ENCODE results near the gene DAW1. TPM values are rescaled to one million over a fixed set of nuclear protein-coding genes. Genes with fewer than 3 reads are reported as not detected.

Gene DAW1
- polyA plus RNA-seq, 1 donor (not counting 4 experiments of a cell fraction or from before 2014, with no cell fraction given) = 0.24 TPM

DNA sequence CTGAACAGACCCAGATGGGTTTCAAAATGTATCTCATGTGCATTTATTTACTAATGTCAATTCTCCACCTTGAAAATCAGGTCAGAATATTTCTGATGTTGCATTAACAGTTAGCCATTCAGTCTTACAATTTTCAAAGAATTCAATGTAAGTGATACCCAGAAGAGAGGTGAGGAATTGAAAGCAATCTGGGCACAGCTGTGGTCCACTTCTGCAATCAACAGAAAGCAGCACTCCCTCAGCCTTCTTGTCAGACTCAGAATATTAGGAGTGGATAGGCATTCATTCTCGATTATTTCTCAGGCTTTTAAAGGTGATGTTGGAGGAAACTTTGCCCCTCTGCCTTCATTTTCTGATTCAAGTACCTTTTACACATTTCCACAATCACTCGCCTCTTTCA lies 42.1 kb upstream of the DAW1 start:
- Histone ChIP-seq H3K27ac (ENCODE audit: control insufficient read depth, insufficient read depth, low read length) (no peak overlapping the region), H3K79me2 (ENCODE audit: control insufficient read depth, insufficient read depth, low read length) (no peaks in the 10 kb centered on the region), H2AFZ (ENCODE audit: control insufficient read depth, low read length) (no peak overlapping the region), H3K27me3 (ENCODE audit: control insufficient read depth, extremely low read depth, insufficient read depth, low read length) (no peaks in the 10 kb centered on the region), H3K36me3 (ENCODE audit: control insufficient read depth in 2 of 2, extremely low read depth in 1 of 2, insufficient read depth in 2 of 2, low read length in 2 of 2) (no peaks in the 10 kb centered on the region), H3K9me1 (ENCODE audit: control insufficient read depth, extremely low read depth, insufficient read depth, low read length) (no peaks in the 10 kb centered on the region), H3K4me1 (ENCODE audit: control insufficient read depth, extremely low read depth, insufficient read depth, low read length) (peaks cover 12% of the 10 kb centered on the region), H3K4me3 (ENCODE audit: control insufficient read depth in 2 of 3, extremely low read depth in 1 of 3, insufficient read depth in 2 of 3, low read depth in 1 of 3, low read length in 3 of 3) (no peak overlapping the region), H3K4me2 (ENCODE audit: control insufficient read depth, extremely low read depth, insufficient read depth, low read depth, low read length) (no peak overlapping the region), H3K9me3 (ENCODE audit: control insufficient read depth, low read depth, low read length) (no peaks in the 10 kb centered on the region), H4K20me1 (ENCODE audit: control insufficient read depth, extremely low read depth, insufficient read depth, low read length) (no peaks in the 10 kb centered on the region), H3K9ac (ENCODE audit: control insufficient read depth, extremely low read depth, insufficient read depth, low read length) (no peak overlapping the region)
- DNase-seq (ENCODE audit: low read depth, low spot score) (no peak), FAIRE-seq (no peak)
- TF ChIP-seq EZH2 (IDR thresholded peaks at IDR 0.05; ENCODE audit: low read length) = no peak
- TF ChIP-seq, protein P1, sequence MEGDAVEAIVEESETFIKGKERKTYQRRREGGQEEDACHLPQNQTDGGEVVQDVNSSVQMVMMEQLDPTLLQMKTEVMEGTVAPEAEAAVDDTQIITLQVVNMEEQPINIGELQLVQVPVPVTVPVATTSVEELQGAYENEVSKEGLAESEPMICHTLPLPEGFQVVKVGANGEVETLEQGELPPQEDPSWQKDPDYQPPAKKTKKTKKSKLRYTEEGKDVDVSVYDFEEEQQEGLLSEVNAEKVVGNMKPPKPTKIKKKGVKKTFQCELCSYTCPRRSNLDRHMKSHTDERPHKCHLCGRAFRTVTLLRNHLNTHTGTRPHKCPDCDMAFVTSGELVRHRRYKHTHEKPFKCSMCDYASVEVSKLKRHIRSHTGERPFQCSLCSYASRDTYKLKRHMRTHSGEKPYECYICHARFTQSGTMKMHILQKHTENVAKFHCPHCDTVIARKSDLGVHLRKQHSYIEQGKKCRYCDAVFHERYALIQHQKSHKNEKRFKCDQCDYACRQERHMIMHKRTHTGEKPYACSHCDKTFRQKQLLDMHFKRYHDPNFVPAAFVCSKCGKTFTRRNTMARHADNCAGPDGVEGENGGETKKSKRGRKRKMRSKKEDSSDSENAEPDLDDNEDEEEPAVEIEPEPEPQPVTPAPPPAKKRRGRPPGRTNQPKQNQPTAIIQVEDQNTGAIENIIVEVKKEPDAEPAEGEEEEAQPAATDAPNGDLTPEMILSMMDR (optimal IDR thresholded peaks at IDR 0.05 in 1 of 3, IDR thresholded peaks at IDR 0.05 in 1 of 3, conservative IDR thresholded peaks at IDR 0.05 in 1 of 3; ENCODE audit: extremely low read depth in 1 of 3, insufficient read depth in 2 of 3, low read length in 3 of 3) = no peak
- dilution Hi-C loops (cut with MboI; ENCODE audit: extremely low pct_ligation_motif_present, low sequenced_read_pairs) = no loop called here

- Histone ChIP-seq H3K9ac (ENCODE audit: control insufficient read depth, extremely low read depth, insufficient read depth, low read length) (no peak overlapping the region), H3K27me3 (ENCODE audit: control insufficient read depth, extremely low read depth, insufficient read depth, low read length) (no peaks in the 10 kb centered on the region), H3K36me3 (ENCODE audit: control insufficient read depth in 2 of 2, extremely low read depth in 1 of 2, insufficient read depth in 2 of 2, low read length in 2 of 2) (no peaks in the 10 kb centered on the region), H3K4me3 (ENCODE audit: control insufficient read depth in 2 of 3, extremely low read depth in 1 of 3, insufficient read depth in 2 of 3, low read depth in 1 of 3, low read length in 3 of 3) (no peak overlapping the region), H3K79me2 (ENCODE audit: control insufficient read depth, insufficient read depth, low read length) (no peaks in the 10 kb centered on the region), H3K4me1 (ENCODE audit: control insufficient read depth, extremely low read depth, insufficient read depth, low read length) (peaks cover 2% of the 10 kb centered on the region), H3K4me2 (ENCODE audit: control insufficient read depth, extremely low read depth, insufficient read depth, low read depth, low read length) (no peak overlapping the region), H3K9me1 (ENCODE audit: control insufficient read depth, extremely low read depth, insufficient read depth, low read length) (no peaks in the 10 kb centered on the region), H4K20me1 (ENCODE audit: control insufficient read depth, extremely low read depth, insufficient read depth, low read length) (no peaks in the 10 kb centered on the region), H2AFZ (ENCODE audit: control insufficient read depth, low read length) (no peak overlapping the region), H3K27ac (ENCODE audit: control insufficient read depth, insufficient read depth, low read length) (no peak overlapping the region), H3K9me3 (ENCODE audit: control insufficient read depth, low read depth, low read length) (no peaks in the 10 kb centered on the region)
- no peak for FAIRE-seq
- no peak for DNase-seq (ENCODE audit: low read depth, low spot score)
- no peak for TF ChIP-seq EZH2 (IDR thresholded peaks at IDR 0.05; ENCODE audit: low read length)
- TF ChIP-seq, protein P1 (optimal IDR thresholded peaks at IDR 0.05 in 1 of 3, IDR thresholded peaks at IDR 0.05 in 1 of 3, conservative IDR thresholded peaks at IDR 0.05 in 1 of 3; ENCODE audit: extremely low read depth in 1 of 3, insufficient read depth in 2 of 3, low read length in 3 of 3) = no peak
- dilution Hi-C loops (cut with MboI; ENCODE audit: extremely low pct_ligation_motif_present, low sequenced_read_pairs) = no loop called here
Observed at GRCh38 chr2:227834423-227834822, 37.0 kb upstream of the DAW1 start.

Measured in keratinocyte (primary cell).